ENCODE results near the gene DIO3. TPM values are rescaled to one million over a fixed set of nuclear protein-coding genes. Genes with fewer than 3 reads are reported as not detected.

DIO3 gene
- total RNA-seq, 1 experiment from 2014 or later = 4.4 TPM

DNA sequence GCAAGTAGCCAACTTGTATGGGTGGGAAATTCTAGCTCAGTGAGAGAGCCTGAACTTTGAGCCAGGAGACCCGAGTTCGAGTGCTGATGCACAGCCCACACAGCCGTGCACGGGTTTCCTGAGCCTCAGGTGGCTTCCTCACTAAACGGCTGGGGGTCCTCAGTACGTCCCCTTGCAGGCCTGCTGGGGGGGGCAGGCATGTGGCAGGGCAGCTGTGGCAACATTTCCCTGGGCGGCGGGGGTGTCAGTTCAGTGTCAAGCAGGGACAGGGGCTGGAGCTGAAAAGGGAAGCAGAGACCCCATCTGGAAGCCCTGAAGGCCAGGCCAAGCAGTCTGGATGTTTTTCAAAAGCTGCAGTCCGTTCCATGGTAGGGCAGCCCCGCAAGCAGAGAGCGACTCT, 14.6 kb upstream of the DIO3 start:
- in situ Hi-C loops (cut with HindIII; ENCODE audit: low pct_unique_long_range_greater_than_20kb, low sequenced_read_pairs) (no loop called here), intact Hi-C loops (cut with micrococcal nuclease; ENCODE audit: unreplicated experiment) (no loop called here)
- Histone ChIP-seq H3K27ac (ENCODE audit: low read length) (no peak overlapping the region), H3K9me3 (ENCODE audit: control insufficient read depth, insufficient read depth, low read depth, low read length) (no peaks in the 10 kb centered on the region), H3K4me3 (ENCODE audit: low read depth in 2 of 2, low read length in 2 of 2) (no peak overlapping the region), H3K27me3 (ENCODE audit: control insufficient read depth, insufficient read depth, low read length) (no peaks in the 10 kb centered on the region), H3K4me1 (ENCODE audit: control insufficient read depth, insufficient read depth, low read length) (no peaks in the 10 kb centered on the region), H3K36me3 (ENCODE audit: control insufficient read depth, insufficient read depth, low read length) (no peaks in the 10 kb centered on the region)
- ATAC-seq (no peak), DNase-seq (ENCODE audit: low read depth, low spot score) (no peak)
- CTCF ChIA-PET = interaction anchor here (0.7 kb wide), 1 partner anchor 69 kb away, joined by 3 read pairs; no protein-coding TSS in a partner anchor
- no TSS peak for BruUV-seq (replicated peaks)
- TF ChIP-seq SIN3A (IDR thresholded peaks at IDR 0.05; ENCODE audit: borderline replicate concordance, insufficient read depth, low read depth, low read length) = no peak
- POLR2A ChIA-PET = interaction anchor here (0.5 kb wide), 1 partner anchor 864 kb away, joined by 4 read pairs; no protein-coding TSS in a partner anchor

- no TSS peak for BruUV-seq (replicated peaks)
- H3K36me3 ChIP-seq (ENCODE audit: control insufficient read depth, insufficient read depth, low read length) = no peaks in the 10 kb centered on the region
- no peaks in the 10 kb centered on the region for H3K9me3 ChIP-seq (ENCODE audit: control insufficient read depth, insufficient read depth, low read depth, low read length)
- ChIA-PET CTCF (no interaction called here), POLR2A (interaction anchor here (0.5 kb wide), 1 partner anchor 863 kb away, joined by 4 read pairs; no protein-coding TSS in a partner anchor)
- no peaks in the 10 kb centered on the region for H3K4me1 ChIP-seq (ENCODE audit: control insufficient read depth, insufficient read depth, low read length)
- intact Hi-C loops (cut with micrococcal nuclease; ENCODE audit: unreplicated experiment) (no loop called here), in situ Hi-C loops (cut with HindIII; ENCODE audit: low pct_unique_long_range_greater_than_20kb, low sequenced_read_pairs) (no loop called here)
- no peaks in the 10 kb centered on the region for H3K27me3 ChIP-seq (ENCODE audit: control insufficient read depth, insufficient read depth, low read length)
- H3K27ac ChIP-seq (ENCODE audit: low read length) = no peak overlapping the region
- ATAC-seq (no peak), DNase-seq (ENCODE audit: low read depth, low spot score) (no peak)
- TF ChIP-seq SIN3A (IDR thresholded peaks at IDR 0.05; ENCODE audit: borderline replicate concordance, insufficient read depth, low read depth, low read length) (no peak), POLR2AphosphoS5 (IDR thresholded peaks at IDR 0.05; ENCODE audit: low read depth, low read length) (no peak), TCF7L2 (IDR thresholded peaks at IDR 0.05; ENCODE audit: low read depth, low read length) (no peak), CTCF (IDR thresholded peaks at IDR 0.05) (no peak)
- TF ChIP-seq, protein P1, sequence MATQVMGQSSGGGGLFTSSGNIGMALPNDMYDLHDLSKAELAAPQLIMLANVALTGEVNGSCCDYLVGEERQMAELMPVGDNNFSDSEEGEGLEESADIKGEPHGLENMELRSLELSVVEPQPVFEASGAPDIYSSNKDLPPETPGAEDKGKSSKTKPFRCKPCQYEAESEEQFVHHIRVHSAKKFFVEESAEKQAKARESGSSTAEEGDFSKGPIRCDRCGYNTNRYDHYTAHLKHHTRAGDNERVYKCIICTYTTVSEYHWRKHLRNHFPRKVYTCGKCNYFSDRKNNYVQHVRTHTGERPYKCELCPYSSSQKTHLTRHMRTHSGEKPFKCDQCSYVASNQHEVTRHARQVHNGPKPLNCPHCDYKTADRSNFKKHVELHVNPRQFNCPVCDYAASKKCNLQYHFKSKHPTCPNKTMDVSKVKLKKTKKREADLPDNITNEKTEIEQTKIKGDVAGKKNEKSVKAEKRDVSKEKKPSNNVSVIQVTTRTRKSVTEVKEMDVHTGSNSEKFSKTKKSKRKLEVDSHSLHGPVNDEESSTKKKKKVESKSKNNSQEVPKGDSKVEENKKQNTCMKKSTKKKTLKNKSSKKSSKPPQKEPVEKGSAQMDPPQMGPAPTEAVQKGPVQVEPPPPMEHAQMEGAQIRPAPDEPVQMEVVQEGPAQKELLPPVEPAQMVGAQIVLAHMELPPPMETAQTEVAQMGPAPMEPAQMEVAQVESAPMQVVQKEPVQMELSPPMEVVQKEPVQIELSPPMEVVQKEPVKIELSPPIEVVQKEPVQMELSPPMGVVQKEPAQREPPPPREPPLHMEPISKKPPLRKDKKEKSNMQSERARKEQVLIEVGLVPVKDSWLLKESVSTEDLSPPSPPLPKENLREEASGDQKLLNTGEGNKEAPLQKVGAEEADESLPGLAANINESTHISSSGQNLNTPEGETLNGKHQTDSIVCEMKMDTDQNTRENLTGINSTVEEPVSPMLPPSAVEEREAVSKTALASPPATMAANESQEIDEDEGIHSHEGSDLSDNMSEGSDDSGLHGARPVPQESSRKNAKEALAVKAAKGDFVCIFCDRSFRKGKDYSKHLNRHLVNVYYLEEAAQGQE (IDR thresholded peaks at IDR 0.05; ENCODE audit: insufficient read depth in 1 of 2, low read depth in 2 of 2, low read length in 1 of 2) = no peak
- H3K4me3 ChIP-seq (ENCODE audit: low read depth in 2 of 2, low read length in 2 of 2) = no peak overlapping the region
Measured at GRCh38 chr14:101547107-101547738, 14.1 kb upstream of the DIO3 start.

GRCh38 chr14:101547961-101548669, 13.2 kb upstream of the DIO3 start:
- no peaks in the 10 kb centered on the region for H3K4me1 ChIP-seq (ENCODE audit: control insufficient read depth, insufficient read depth, low read length)
- H3K27me3 ChIP-seq (ENCODE audit: control insufficient read depth, insufficient read depth, low read length) = no peaks in the 10 kb centered on the region
- H3K4me3 ChIP-seq (ENCODE audit: low read depth in 2 of 2, low read length in 2 of 2) = no peak overlapping the region
- no TSS peak for BruUV-seq (replicated peaks)
- ChIA-PET CTCF (no interaction called here), POLR2A (no interaction called here)
- H3K27ac ChIP-seq (ENCODE audit: low read length) = no peak overlapping the region
- no peak for ATAC-seq
- intact Hi-C loops (cut with micrococcal nuclease; ENCODE audit: unreplicated experiment) (no loop called here), in situ Hi-C loops (cut with HindIII; ENCODE audit: low pct_unique_long_range_greater_than_20kb, low sequenced_read_pairs) (no loop called here)
- no peak for TF ChIP-seq POLR2AphosphoS5 (IDR thresholded peaks at IDR 0.05; ENCODE audit: low read depth, low read length)
- no peak for TF ChIP-seq CTCF (IDR thresholded peaks at IDR 0.05)
- TF ChIP-seq, protein P1 (IDR thresholded peaks at IDR 0.05; ENCODE audit: insufficient read depth in 1 of 2, low read depth in 2 of 2, low read length in 1 of 2) = no peak
- no peak for TF ChIP-seq TCF7L2 (IDR thresholded peaks at IDR 0.05; ENCODE audit: low read depth, low read length)
- TF ChIP-seq SIN3A (IDR thresholded peaks at IDR 0.05; ENCODE audit: borderline replicate concordance, insufficient read depth, low read depth, low read length) = no peak
- H3K9me3 ChIP-seq (ENCODE audit: control insufficient read depth, insufficient read depth, low read depth, low read length) = no peaks in the 10 kb centered on the region
- no peak for DNase-seq (ENCODE audit: low read depth, low spot score)
- H3K36me3 ChIP-seq (ENCODE audit: control insufficient read depth, insufficient read depth, low read length) = no peaks in the 10 kb centered on the region
